Measurements from ENCODE around the gene QSOX2.

QSOX2 gene

DNA sequence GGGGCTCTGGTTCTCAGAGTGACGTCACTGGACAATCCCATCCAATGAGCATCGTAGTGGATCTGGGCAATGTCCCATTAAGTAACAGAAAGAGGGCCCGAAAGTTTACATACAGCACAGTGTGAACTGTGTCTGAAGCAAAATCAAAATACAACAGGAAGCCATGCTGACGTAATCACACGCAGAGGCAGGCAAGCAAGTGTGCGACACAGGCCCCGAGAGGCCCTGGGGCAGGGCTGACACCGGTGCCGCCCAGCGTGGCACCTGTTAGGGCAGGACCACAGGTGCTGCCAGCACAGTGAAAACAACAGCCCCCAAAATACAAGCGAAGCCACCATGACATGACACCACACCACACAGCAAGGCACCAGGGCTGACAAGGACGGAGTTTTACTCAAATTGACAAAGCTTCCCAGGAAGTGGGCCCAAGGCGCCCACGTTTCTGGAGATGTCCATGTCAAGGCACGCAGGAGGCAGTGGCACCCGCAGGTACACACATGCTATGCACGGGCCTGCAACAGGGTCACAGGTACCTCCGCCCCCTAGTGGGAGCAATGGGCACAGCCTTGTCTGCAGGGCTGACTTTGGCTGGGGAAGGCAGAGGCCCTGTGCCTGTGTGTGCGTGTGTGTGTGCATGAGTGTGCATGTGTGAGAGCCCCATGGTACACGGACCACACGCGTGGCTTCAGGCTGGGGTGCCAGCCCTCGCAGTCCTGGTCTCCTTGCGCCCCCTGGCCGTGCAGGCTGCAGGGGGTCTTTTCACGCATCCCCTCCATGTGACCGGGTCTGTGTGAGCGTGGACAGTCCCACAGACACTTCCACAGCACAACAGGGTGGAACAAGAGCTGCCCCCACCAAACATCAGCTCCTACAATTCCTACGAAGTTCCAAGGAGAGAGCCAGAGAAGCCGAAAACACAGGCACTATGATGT lies 19.6 kb downstream of the QSOX2 start:
- Histone ChIP-seq H3K4me3 (IDR thresholded peaks at IDR 0.05; ENCODE audit: insufficient read depth, low read depth, low read length) (no peak overlapping the region), H3K9ac (no peak overlapping the region), H3K27me3 (ENCODE audit: insufficient read depth, low read depth) (no peaks in the 10 kb centered on the region), H3K4me2 (no peak overlapping the region), H3K79me2 (ENCODE audit: insufficient read depth, low read depth) (no peaks in the 10 kb centered on the region), H4K20me1 (ENCODE audit: insufficient read depth) (no peaks in the 10 kb centered on the region), H3K36me3 (ENCODE audit: insufficient read depth) (no peaks in the 10 kb centered on the region), H2AFZ (ENCODE audit: low read depth) (no peak overlapping the region), H3K27ac (no peak overlapping the region), H3K4me1 (ENCODE audit: low read depth, poor library complexity, severe bottlenecking) (no peaks in the 10 kb centered on the region)
- TF ChIP-seq, protein P1, sequence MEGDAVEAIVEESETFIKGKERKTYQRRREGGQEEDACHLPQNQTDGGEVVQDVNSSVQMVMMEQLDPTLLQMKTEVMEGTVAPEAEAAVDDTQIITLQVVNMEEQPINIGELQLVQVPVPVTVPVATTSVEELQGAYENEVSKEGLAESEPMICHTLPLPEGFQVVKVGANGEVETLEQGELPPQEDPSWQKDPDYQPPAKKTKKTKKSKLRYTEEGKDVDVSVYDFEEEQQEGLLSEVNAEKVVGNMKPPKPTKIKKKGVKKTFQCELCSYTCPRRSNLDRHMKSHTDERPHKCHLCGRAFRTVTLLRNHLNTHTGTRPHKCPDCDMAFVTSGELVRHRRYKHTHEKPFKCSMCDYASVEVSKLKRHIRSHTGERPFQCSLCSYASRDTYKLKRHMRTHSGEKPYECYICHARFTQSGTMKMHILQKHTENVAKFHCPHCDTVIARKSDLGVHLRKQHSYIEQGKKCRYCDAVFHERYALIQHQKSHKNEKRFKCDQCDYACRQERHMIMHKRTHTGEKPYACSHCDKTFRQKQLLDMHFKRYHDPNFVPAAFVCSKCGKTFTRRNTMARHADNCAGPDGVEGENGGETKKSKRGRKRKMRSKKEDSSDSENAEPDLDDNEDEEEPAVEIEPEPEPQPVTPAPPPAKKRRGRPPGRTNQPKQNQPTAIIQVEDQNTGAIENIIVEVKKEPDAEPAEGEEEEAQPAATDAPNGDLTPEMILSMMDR (conservative IDR thresholded peaks at IDR 0.05; ENCODE audit: low read depth, low read length): peak; percentile 92

DNA sequence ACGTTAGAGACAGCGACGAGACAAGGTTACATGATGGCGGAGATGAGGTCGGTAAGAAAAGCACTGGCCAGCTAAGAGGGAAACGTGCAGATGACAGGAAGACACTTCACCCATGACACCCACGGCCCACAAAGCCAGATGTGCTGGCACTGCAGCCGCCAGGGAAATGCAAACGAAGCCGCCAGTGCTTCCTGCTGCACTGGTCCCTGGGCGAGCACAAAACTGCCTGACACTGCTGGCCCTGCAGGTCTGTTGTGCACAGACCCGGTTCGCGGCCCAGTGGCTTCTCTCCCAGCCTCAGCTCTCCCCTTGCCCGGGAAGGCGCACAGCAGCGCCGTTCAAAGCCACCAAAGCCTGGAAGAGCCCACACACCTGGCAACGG lies 20.3 kb downstream of the QSOX2 start:
- Histone ChIP-seq H3K4me1 (ENCODE audit: low read depth, poor library complexity, severe bottlenecking) (no peaks in the 10 kb centered on the region), H3K36me3 (ENCODE audit: insufficient read depth) (no peaks in the 10 kb centered on the region), H2AFZ (ENCODE audit: low read depth) (no peak overlapping the region), H3K9ac (no peak overlapping the region), H3K4me3 (IDR thresholded peaks at IDR 0.05; ENCODE audit: insufficient read depth, low read depth, low read length) (no peak overlapping the region), H3K79me2 (ENCODE audit: insufficient read depth, low read depth) (no peaks in the 10 kb centered on the region), H4K20me1 (ENCODE audit: insufficient read depth) (no peaks in the 10 kb centered on the region), H3K27ac (no peak overlapping the region), H3K27me3 (ENCODE audit: insufficient read depth, low read depth) (no peaks in the 10 kb centered on the region), H3K4me2 (no peak overlapping the region)
- TF ChIP-seq, protein P1 (conservative IDR thresholded peaks at IDR 0.05; ENCODE audit: low read depth, low read length): no peak

DNA sequence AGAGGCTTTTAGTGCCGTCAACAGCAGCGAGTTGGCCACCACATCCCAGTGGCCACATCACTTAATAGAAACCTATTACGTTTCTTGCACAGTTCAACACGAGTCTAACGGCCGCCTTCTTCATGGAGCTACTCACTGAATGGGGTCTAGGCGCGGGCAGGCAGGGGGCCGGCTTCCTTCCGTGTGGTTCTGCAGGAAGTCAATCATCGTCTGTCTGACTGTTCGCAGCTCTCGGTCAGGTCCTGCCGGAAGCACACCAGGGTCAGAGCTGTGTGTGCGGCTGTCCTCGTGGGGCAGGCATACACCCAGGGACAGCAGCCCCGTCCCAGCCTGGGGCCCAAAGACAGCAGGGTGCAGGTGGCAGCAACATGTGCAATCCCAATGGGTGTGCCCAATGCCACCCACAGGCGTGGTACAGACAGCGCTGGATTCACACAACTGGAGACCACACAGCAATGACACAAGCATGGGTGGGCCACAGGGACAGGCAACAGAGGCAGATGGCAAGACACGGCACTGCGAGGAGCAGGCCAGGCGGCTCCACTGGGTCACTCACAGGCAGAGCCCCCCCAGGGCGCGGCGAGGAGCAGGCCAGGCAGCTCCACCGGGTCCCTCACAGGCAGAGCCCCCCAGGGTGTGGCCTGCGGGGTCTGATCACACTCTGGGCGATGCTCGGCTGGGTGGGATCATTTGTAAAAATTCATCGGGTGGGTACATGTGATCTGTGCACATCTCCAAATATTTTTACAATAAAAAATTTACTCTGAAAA lies 21.6 kb downstream of the QSOX2 start:
- H3K27ac ChIP-seq: no peak overlapping the region
- H3K4me1 ChIP-seq (ENCODE audit: low read depth, poor library complexity, severe bottlenecking): no peaks in the 10 kb centered on the region

DNA sequence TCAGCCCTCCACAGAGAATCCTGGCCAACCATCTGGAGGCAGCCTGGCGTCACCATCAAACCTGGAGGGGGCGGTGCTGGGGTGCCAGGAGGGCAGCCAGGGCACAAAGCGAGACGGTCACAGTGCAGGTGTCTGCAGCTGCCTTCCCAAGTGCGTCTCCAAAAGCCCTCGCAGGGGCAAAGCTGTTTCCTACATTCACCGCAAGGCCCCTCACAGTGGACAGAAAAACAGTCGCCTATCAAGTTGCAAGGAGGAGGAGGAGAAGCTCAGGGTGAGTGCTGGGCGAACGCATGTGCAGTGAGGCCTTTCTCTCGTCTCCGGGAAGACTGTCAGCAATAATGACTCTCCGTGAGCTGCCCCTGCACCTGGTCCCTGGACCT lies 22.7 kb downstream of the QSOX2 start:
- Histone ChIP-seq H3K9ac (no peak overlapping the region), H3K4me3 (IDR thresholded peaks at IDR 0.05; ENCODE audit: insufficient read depth, low read depth, low read length) (no peak overlapping the region), H3K27ac (no peak overlapping the region), H3K4me2 (no peak overlapping the region), H3K4me1 (ENCODE audit: low read depth, poor library complexity, severe bottlenecking) (no peaks in the 10 kb centered on the region), H2AFZ (ENCODE audit: low read depth) (no peak overlapping the region), H4K20me1 (ENCODE audit: insufficient read depth) (no peaks in the 10 kb centered on the region), H3K36me3 (ENCODE audit: insufficient read depth) (no peaks in the 10 kb centered on the region), H3K27me3 (ENCODE audit: insufficient read depth, low read depth) (no peaks in the 10 kb centered on the region), H3K79me2 (ENCODE audit: insufficient read depth, low read depth) (no peaks in the 10 kb centered on the region)
- TF ChIP-seq, protein P1 (conservative IDR thresholded peaks at IDR 0.05; ENCODE audit: low read depth, low read length): no peak

More for the DNA sequence above, 21.6 kb downstream of the QSOX2 start:
- TF ChIP-seq, protein P1 (conservative IDR thresholded peaks at IDR 0.05; ENCODE audit: low read depth, low read length): no peak
- no peak overlapping the region for H3K4me3 ChIP-seq (IDR thresholded peaks at IDR 0.05; ENCODE audit: insufficient read depth, low read depth, low read length)
- no peaks in the 10 kb centered on the region for H3K79me2 ChIP-seq (ENCODE audit: insufficient read depth, low read depth)
- no peak overlapping the region for H2AFZ ChIP-seq (ENCODE audit: low read depth)
- no peaks in the 10 kb centered on the region for H3K36me3 ChIP-seq (ENCODE audit: insufficient read depth)
- no peak overlapping the region for H3K9ac ChIP-seq
- H3K4me2 ChIP-seq: no peak overlapping the region
- no peaks in the 10 kb centered on the region for H3K27me3 ChIP-seq (ENCODE audit: insufficient read depth, low read depth)
- no peaks in the 10 kb centered on the region for H4K20me1 ChIP-seq (ENCODE audit: insufficient read depth)
